ENCODE results near the gene ITGB4.

Gene ITGB4

GRCh38 chr17:75681289-75681688, 40.0 kb upstream of the ITGB4 start:
- H3K4me3 ChIP-seq (ENCODE audit: low read depth, low read length), result no peak overlapping the region
- TF ChIP-seq, protein P1, sequence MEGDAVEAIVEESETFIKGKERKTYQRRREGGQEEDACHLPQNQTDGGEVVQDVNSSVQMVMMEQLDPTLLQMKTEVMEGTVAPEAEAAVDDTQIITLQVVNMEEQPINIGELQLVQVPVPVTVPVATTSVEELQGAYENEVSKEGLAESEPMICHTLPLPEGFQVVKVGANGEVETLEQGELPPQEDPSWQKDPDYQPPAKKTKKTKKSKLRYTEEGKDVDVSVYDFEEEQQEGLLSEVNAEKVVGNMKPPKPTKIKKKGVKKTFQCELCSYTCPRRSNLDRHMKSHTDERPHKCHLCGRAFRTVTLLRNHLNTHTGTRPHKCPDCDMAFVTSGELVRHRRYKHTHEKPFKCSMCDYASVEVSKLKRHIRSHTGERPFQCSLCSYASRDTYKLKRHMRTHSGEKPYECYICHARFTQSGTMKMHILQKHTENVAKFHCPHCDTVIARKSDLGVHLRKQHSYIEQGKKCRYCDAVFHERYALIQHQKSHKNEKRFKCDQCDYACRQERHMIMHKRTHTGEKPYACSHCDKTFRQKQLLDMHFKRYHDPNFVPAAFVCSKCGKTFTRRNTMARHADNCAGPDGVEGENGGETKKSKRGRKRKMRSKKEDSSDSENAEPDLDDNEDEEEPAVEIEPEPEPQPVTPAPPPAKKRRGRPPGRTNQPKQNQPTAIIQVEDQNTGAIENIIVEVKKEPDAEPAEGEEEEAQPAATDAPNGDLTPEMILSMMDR (IDR thresholded peaks at IDR 0.05; ENCODE audit: low read depth, low read length), result no peak
- peak; percentile 60 for DNase-seq (ENCODE audit: low read depth, low spot score)
- in situ Hi-C loops (cut with HindIII; ENCODE audit: low sequenced_read_pairs), result no loop called here

- DNase-seq (ENCODE audit: low read depth, low spot score), result peak; percentile 69
- TF ChIP-seq, protein P1 (IDR thresholded peaks at IDR 0.05; ENCODE audit: low read depth, low read length), result no peak
- no peak overlapping the region for H3K4me3 ChIP-seq (ENCODE audit: low read depth, low read length)
- in situ Hi-C loops (cut with HindIII; ENCODE audit: low sequenced_read_pairs), result no loop called here
Observed at GRCh38 chr17:75683583-75683982, 37.7 kb upstream of the ITGB4 start.

DNA sequence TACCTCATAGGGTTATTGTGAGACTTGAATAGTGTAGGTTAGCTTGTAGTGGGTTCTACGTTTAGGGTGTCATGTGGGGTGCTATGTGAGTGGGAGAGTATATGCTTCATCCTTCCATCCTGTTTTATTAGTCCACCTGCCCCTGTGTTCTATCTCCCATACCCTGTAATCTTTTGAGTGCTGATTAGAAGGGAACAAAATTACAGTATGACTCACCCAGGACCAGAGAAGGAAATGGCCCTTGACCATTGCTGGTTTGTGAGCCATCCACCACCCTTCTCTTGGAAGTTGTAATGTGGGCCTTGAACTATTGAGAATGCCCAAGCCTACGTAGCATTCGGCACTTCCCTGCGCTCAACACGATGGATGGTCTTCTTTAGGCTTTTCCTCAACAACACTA, 37.0 kb upstream of the ITGB4 start:
- TF ChIP-seq, protein P1 (IDR thresholded peaks at IDR 0.05; ENCODE audit: low read depth, low read length), result no peak
- in situ Hi-C loops (cut with HindIII; ENCODE audit: low sequenced_read_pairs), result no loop called here
- no peak overlapping the region for H3K4me3 ChIP-seq (ENCODE audit: low read depth, low read length)
- peak; percentile 39 for DNase-seq (ENCODE audit: low read depth, low spot score)

GRCh38 chr17:75684924-75685323, 36.3 kb upstream of the ITGB4 start:
- peak; percentile 76 for DNase-seq (ENCODE audit: low read depth, low spot score)
- H3K4me3 ChIP-seq (ENCODE audit: low read depth, low read length), result no peak overlapping the region
- TF ChIP-seq, protein P1 (IDR thresholded peaks at IDR 0.05; ENCODE audit: low read depth, low read length), result no peak
- in situ Hi-C loops (cut with HindIII; ENCODE audit: low sequenced_read_pairs), result no loop called here

DNA sequence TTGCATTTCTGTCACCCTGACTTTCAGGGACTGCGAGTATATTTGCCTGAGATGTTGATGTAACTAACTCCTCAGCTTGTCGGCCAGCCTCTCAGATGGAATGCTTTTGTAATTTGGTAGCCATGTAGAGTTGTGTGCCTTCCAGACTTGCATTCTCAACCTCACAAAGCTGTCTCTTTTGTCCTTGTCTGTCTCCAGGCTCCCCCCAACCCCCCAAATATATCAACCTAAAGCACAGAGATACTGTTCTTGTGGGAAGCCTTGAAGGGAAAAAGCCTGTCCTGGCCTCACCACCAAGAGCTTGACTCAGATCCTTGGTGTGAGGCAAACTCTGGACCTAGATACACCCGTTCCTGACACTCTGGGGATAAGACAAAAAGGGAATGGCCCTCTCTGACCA, 35.8 kb upstream of the ITGB4 start:
- in situ Hi-C loops (cut with HindIII; ENCODE audit: low sequenced_read_pairs), result no loop called here
- no peak for DNase-seq (ENCODE audit: low read depth, low spot score)
- H3K4me3 ChIP-seq (ENCODE audit: low read depth, low read length), result no peak overlapping the region
- TF ChIP-seq, protein P1 (IDR thresholded peaks at IDR 0.05; ENCODE audit: low read depth, low read length), result no peak

- in situ Hi-C loops (cut with HindIII; ENCODE audit: low sequenced_read_pairs), result no loop called here
Observed at GRCh38 chr17:75688209-75688825, 32.9 kb upstream of the ITGB4 start.

More at GRCh38 chr17:75688209-75688825, 32.9 kb upstream of the ITGB4 start:
- DNase-seq (ENCODE audit: low read depth, low spot score), result no peak
- H3K4me3 ChIP-seq (ENCODE audit: low read depth, low read length), result no peak overlapping the region
- TF ChIP-seq, protein P1 (IDR thresholded peaks at IDR 0.05; ENCODE audit: low read depth, low read length), result no peak
